Fibroblast of the aortic adventitia (primary cell): ENCODE results near the gene NFYC. TPM values are rescaled to one million over a fixed set of nuclear protein-coding genes. Genes with fewer than 3 reads are reported as not detected.

ENCODE experiments used
- DNase-seq: peaks from one replicate; pipeline ENCODE4 v3.0.0-alpha.2; 2010; ENCODE audit warnings: low read depth
- H3K4me3 ChIP-seq: 2 replicates; pipeline ENCODE4 v1.5.1; 2011; ENCODE audit warnings: low read depth, mild to moderate bottlenecking, control low read depth, low read length, moderate library complexity
- CTCF ChIP-seq: IDR thresholded peaks from 2 replicates; pipeline ENCODE4 v1.5.1; 2011; ENCODE audit warnings: mild to moderate bottlenecking, low read length, control low read depth, inconsistent platforms; ENCODE audit not compliant: insufficient read depth
- total RNA-seq: library from RNA; depleted of rRNA; stranded (reverse); fragments of >200 nt; gene quantifications from 2 replicates; pipeline ENCODE4 v1.2.3, GENCODE V29; 2012; ENCODE audit warnings: low replicate concordance

The NFYC gene
- total RNA-seq, 1 donor, result 23.1 TPM

GRCh38 chr1:40796939-40797667, 105.6 kb downstream of the NFYC start:
- no peak for TF ChIP-seq CTCF
- DNase-seq, result no peak
- H3K4me3 ChIP-seq, result no peak overlapping the region

- DNase-seq, result no peak
- no peak for TF ChIP-seq CTCF
- H3K4me3 ChIP-seq, result no peak overlapping the region
Measured at GRCh38 chr1:40797668-40798010, 106.1 kb downstream of the NFYC start.

GRCh38 chr1:40798366-40799281, 107.1 kb downstream of the NFYC start:
- DNase-seq, result no peak
- TF ChIP-seq CTCF, result no peak
- H3K4me3 ChIP-seq, result no peak overlapping the region

GRCh38 chr1:40799351-40799867, 107.9 kb downstream of the NFYC start:
- no peak overlapping the region for H3K4me3 ChIP-seq
- TF ChIP-seq CTCF, result no peak
- peak; percentile 46 for DNase-seq

- H3K4me3 ChIP-seq, result peak overlapping the region; percentile 56
- DNase-seq, result no peak
- no peak for TF ChIP-seq CTCF
Measured at GRCh38 chr1:40801742-40802077, 110.2 kb downstream of the NFYC start.

- H3K4me3 ChIP-seq, result peak overlapping the region; percentile 56
- DNase-seq, result peak; percentile 48
- no peak for TF ChIP-seq CTCF
Measured at GRCh38 chr1:40802078-40802741, 110.7 kb downstream of the NFYC start.
